DMS53 treated with DMSO at 0.1 percent for 48 hours (cell line): ENCODE data around the gene ENTPD6.

Experiments used
- DNase-seq: peaks from one replicate; lab custom pipeline; 2025; ENCODE audit not compliant: unreplicated experiment; lab: John Stamatoyannopoulos, UW

Gene ENTPD6

GRCh38 chr20:25187635-25188034 lies 7.9 kb upstream of the ENTPD6 start:
- DNase-seq: no peak

DNA sequence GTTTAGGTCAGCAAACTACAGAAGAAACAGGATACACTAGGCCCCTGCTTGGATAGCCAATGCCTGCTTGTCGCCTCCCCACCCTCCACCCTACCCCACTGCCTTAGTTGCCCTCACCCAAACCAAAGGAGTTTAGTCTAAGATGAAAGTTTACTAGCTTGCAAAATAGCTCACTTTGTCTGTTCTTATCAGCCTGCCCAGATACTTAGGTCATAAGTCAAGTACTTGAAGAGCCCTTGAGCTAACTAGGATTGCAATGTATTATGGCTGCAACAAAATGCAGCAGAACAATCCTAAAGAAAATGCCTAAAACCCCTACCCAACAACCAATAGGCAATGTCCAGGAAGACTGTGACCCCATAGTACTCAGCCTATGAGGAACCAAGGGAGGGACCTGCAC lies 7.3 kb upstream of the ENTPD6 start:
- DNase-seq: no peak

GRCh38 chr20:25191051-25191450 lies 4.5 kb upstream of the ENTPD6 start:
- no peak for DNase-seq

DNA sequence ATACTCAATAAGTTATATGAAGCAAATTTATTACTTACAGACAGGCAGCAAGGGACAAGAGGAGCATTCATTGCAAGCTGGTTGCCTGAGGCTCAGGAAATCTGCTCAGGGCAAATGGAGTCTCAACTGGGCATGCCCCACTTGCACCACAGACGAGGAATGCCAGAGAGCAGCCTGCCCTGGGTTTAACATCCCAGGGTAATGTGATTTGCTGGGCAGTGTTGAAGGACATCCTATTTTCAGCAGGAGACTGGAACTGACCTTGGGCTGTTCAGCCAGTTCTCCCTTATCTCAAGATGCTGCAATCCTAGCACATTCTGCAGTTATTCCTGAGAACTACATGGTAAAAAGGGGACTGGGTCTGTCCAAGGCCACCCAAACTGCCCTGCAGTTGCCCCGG lies 3.8 kb upstream of the ENTPD6 start:
- DNase-seq: no peak

DNA sequence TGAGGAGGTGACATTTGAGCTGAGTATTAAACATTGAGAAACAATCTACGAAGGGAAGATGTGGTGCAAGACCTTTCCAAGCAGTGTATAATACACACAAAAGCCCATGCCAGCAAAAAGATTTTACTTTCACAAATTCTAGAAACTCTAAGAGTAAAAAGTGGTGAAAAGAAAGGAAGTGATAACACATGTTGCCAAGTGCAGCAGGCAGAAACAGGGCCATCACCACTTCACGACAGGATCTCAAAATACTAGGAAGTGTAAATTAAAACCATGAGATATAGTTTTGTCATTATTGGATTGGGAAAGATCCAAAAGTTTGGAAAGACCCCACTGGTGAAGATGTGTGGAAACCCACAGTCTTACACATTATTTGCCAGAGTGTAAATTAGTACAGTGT lies 1.7 kb upstream of the ENTPD6 start:
- DNase-seq: no peak

DNA sequence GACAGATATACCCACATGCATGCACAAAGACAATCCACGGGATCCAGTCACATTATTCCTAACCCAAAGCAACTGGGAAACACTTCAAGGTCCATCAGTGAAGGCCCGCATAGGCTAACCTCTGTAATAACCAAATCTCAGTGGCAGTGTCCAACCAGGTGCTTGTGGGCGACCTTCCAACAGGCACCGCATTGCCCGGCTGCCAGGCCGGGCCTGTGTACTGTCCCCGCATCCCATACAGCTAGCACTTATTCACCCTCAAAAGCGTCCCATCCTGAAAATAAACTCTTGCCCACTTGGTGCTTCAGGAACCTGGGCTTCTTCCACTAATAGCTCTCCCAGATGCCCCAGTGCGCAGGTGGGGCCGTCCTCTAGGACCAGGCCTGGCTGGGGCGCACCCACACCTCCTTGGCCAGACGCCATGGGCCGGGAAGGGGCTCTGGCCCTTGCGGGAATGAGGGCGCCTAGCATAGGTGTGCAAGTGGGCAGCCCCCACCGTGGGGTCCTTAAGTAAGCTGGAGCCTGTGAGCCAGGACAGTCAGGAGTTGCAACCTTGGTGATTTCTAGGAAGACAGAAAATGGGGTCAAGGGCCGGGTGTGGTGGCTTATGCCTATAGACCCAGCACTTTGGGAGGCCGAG lies 1.1 kb upstream of the ENTPD6 start:
- DNase-seq: no peak

DNA sequence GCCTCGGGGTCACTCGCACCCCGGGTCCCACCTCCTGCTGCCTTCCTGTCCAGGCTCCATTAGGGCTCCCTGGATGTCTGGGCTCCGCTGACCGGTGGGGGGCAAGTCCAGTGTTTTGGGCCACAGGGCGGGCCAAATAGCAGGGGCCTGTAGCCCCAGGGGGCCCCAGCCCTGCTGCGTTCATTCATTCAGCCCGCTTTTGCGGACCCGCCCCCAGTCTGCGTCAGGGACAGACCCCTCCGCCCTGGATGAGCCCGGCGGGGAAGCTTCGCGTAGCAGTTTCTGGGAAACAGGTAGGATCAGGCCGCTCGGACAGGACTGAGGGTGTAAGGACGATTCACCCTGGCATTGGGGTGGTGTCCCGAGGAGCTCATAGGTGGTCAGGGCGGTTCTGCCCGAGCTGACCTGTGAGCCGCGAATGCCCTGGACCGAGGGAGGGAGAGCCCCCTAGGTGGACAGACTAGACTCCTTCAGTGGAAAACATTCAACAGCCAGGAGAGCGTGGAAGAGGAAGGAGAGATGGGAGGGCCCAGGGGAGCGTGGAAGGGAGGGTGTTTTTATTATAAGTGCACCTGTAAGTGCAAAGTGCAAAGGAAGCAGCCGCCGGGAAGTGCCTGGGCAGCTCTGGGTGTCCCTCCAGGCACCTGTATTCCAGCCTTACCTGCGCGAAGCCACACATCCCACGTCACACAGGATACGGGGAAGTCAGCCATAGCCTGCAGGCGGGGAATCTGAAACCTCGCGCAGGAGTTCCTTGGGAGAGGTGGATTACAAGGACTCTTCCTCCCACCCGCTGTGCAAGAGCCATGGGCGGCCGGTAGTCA lies 662 bp downstream of the ENTPD6 start:
- peak; percentile 61 for DNase-seq

DNA sequence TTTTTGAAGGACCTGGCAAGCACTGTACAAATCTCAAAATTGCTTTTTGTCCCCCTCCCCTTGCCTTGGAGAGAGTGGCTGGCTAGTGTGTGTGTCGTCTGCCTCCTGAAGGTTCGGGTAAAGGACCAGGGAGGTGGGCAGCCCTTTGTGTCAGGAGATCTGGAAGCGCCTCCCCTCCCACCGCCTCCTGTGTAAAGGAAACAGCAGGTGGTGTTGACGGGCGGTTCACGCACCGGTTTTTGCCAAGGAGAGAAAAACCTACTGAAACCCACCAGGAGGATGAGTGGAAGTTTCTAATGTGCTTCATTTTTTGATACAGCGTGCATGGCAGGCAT lies 1.2 kb downstream of the ENTPD6 start:
- DNase-seq: no peak

DNA sequence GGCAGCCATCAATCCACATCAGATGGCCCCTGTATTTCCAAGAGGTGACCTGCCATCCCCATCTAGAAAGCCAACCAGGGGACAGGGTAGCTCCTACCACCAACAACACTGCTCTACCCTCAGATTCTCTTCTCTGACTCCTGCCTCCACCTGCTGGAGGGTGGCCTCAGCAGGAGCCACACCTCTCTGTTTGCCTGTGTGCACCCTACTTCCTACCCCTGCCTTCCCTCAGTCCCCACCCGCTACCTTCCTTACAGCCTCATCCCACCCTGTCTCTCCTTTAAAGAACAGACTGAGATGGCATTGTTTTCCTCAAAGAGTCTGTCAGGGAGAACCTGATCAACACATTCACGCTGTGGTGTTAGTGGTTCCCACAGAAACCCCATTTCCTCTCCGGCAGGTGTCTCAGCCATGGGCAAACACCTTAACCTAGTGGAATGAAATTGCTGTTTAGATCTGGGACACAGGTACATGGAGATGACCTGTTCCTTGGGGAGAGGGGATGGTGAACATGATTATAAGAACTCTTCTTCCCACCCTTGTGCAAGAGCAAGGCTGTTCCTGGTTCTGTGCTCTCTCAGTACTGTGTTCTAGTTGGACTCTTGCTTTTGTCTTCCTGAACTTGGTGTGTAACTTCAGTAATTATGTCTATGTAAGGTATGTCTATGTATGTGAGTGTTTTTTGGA lies 1.8 kb downstream of the ENTPD6 start:
- no peak for DNase-seq

GRCh38 chr20:25197870-25198190 lies 2.3 kb downstream of the ENTPD6 start:
- no peak for DNase-seq

DNA sequence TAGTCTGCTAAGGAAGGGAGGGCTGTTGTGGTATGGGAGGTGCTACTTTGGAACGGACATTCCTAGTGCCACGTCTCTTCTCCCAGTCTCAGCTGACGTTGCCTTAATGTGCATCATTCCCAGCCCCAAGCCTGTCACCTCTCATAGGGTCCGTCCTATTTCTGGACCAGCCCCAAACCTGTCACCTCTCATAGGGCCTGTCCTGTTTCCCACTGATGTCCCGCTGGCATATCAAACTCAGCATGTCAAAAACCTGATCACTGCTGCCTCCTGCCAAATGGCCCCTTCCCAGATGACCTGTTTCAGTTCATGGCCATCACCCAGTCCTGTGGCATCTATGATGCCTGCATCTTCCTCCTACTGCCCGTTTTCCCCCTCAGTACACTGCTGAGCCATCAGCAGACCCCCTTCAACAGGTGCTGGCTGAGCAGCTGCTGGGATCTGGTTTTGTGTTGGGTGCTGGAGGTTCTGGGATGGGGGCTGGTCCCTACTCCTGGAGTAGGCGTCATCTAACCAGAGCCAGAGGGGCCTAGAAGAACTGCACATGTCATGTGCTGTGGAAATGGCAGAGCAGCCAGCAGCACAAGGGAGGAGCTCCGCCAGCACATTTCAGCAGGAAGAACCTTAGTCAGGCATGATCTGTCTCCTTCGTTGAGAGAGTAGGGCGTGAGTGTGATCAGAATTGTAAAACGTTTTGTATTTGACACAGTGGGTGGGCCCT lies 3.3 kb downstream of the ENTPD6 start:
- DNase-seq: no peak

DNA sequence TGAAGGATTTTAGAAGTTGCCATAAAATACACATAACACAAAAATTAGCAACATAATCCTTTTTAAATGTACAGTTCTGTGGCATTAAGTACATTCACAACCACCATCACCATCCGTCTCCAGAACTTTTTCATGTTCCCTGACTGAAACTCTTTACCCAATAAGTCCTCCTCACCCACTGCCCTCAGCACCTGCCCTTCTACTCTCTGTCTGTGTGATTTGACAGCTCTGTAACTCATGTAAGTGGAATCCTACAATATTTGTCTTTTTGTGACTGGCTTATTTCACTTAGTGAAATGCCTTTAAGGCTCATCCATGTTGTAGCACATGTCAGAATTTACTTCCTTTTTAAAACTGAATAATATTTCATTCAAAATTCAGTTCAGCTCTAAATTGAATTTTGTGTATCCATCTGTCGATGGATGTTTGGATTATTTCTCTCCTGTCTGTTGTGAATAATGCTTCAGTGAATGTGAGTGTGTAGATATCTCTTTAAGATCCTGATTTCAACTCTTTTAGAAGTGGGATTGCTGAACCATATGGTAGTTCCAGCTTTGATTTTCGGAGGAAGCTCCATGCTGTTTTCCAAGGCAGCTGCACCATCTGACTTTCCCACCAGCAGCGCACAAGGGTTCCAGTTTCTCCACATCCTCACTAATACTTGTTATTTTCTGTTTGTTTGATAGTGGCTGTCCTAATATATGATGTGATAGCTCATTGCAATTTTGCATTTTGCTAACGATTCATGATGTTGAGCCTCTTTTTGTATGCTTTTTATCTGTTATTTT lies 4.2 kb downstream of the ENTPD6 start:
- no peak for DNase-seq

- no peak for DNase-seq
Measured at GRCh38 chr20:25203089-25203488, 7.6 kb downstream of the ENTPD6 start.

DNA sequence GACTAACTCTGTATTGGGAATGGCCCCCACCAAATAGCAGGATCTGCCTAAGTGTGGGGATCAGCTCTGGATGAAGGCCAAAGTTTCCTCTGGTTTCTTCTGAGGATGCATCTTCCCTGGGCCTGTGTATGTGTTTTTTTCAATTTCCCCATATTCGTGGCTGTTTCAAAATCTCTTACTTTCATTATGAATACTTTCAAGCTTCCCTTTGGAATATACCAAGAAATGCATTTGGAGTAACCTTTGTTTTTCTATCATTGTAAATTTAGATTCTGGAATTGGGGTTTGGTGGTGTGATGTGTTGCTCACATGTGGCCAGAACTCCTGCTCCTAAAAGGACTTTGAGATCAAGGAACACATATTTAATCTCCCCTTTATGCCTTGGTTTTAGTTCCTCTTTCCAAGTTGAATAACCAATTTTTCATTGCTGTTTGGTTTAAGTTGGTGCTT lies 8.4 kb downstream of the ENTPD6 start:
- DNase-seq: no peak

DNA sequence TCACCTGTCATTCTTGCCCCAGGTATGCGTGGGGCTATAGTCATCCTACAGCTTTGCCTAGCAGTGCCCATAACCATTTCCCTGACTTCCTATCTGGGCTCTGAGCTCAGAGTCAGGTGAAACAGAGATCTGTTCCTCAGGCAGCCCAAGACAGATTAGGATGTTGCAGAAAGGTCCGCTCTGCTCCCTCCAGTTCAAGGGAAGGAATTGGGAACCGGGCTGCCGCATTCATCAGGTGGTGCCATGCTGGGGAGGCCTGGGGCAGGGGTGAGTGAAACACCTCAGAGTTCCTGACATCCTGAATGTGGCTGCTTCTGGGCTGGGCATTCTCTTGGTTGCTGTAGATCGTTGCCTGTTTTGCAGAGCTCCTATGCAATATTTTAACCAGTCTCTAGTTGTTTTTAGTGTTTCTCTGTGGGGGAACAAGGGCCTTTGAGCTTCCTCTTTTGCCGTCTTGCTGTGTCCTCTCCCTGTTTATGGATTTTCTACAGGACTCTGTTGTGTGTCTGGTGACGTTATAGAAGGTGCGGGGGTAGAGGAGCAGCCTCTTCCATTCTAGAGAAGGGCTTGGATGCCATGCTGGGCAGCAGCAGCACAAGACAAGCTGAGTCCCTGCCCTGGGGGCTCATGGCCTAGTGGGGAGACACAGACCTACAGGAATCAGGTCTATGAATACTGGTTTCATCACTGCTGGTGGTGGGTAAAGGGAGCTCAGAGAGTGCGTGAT lies 9.2 kb downstream of the ENTPD6 start:
- DNase-seq: no peak

DNA sequence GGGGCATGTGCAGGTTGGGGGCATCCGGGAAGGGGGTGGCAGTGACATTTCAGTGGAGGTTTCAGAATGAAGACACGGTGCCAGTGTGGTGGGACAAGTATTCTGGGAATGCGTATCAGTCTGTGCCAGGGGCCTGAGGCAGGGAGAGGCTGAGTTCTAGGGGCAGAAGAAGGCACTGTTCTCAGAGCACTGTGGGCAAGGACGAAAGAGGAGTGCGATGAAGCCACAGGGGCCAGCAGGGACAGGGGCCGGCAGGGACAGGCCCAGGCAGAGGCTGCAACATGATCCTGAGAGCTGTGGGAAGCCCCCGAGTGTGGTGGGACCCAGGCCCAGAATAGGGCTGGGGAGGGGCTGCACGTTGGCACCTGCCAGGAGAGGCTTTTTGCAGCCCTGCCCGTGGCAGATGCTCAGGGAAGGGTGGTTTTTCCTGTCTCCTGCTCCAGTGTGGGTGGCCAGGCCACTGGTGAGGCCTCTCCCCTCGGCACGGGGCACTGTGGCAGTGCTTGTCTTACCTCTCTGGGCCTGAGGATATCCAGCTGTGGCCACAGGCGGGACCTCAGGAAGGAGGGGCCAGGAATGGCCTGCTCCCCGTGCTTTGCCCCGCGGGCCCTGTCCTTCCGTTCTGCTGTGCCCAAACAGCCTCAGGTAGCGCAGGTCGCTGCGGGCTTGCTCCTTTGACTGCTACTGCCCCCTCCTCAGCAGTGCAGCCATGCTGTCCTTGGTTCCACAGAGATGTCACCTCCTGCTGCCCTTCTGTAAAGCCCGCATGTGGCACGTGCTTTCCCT lies 10.0 kb downstream of the ENTPD6 start:
- DNase-seq: no peak

DNA sequence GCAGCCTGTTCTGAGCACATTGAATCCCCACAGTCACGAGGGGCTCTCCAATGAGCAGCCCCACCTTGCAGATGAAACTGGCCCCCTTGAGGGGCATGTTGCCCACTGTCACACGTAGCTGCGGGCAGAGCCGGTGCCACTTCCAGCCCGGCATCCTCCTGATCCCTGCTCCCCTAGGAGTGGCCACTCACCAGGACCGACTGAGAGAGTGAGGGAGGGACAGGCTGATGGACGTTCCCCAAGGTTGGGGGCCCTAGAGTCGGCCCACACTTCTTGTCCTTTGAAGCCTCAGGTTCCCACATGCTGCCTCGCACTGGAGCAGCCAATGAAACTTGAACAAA lies 10.5 kb downstream of the ENTPD6 start:
- DNase-seq: no peak

DNA sequence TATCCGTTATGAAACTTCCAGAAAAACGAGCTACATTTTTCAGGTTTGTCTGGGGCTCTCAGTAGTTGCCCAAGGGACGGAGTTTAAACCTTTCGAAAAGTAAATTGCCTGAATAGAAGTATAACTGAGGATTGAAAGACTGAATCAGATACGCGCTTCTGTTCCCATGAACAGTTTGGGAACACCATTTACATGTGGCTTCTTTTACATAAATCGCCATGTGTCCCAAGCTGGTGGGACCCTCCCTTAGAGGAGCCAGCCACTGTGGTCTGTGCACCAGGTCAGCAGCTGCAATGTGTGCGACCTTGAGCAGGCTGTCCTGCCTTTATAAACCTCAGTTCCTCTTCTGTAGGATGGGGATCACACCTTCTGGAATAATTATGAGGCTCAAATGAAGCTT lies 11.0 kb downstream of the ENTPD6 start:
- DNase-seq: no peak

DNA sequence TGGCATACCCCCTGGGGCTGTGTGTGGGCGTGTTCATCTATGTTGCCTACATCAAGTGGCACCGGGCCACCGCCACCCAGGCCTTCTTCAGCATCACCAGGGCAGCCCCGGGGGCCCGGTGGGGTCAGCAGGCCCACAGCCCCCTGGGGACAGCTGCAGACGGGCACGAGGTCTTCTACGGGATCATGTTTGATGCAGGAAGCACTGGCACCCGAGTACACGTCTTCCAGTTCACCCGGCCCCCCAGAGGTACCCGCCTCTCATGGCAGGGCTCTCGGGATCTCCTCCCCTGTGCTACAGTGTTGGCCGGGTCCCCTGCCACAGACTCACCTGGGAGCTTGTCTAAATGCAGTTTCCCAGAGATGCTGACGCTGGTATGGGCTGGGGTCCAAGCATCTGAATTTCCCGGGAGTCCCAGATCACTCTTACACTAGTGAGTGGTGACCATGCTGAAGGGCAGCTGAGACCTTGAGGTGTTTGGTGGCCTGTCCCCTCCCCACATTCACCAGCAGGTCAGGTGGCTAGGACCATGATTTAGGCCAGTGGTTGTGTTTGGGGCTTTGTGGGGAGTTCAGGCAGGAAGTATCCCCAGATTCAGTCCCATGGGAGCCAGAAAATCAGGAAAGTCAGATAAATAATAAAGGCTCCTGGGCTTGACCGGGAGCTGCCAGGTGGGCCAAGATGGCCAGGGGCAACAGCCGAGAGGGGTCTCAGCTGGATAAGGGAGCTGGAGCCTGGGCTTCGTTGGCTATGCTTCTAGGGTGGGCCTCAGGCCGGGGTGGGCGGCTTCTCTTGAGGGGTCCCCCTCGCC lies 11.8 kb downstream of the ENTPD6 start:
- no peak for DNase-seq
